HEK293 (cell line): ENCODE results near the gene STRN4.

Experiments used
- CTCF ChIA-PET: fragments of 350-600 bp; formaldehyde crosslinking; extraction: SDS; loops from one replicate; lab custom pipeline; 2021; ENCODE audit warnings: antibody characterized with exemption; lab: Yijun Ruan, JAX
- POLR2A ChIA-PET: fragments of 300-600 bp; formaldehyde crosslinking; extraction: SDS; loops from one replicate; lab custom pipeline; 2020; ENCODE audit warnings: antibody characterized with exemption, inconsistent platforms; lab: Yijun Ruan, JAX
- H3K27ac ChIP-seq: fragments of 200-500 bp; sonication (Bioruptor generic); 2 replicates; pipeline ENCODE4 v1.5.1; 2014; ENCODE audit warnings: low read depth, low read length, control low read depth, inconsistent platforms; ENCODE audit errors: extremely low read depth
- H3K36me3 ChIP-seq, 2 experiments: fragments of 200-500 bp in 1 of 2; sonication (Bioruptor generic) in 1 of 2; 1 replicate in 1 of 2; 2 replicates in 1 of 2; pipeline ENCODE4 v1.5.1; 2014 to 2017; ENCODE audit warnings: inconsistent platforms in 2 of 2, low read length in 2 of 2; ENCODE audit not compliant: control insufficient read depth in 2 of 2, insufficient read depth in 1 of 2
- H3K4me1 ChIP-seq: fragments of 200-500 bp; sonication (Bioruptor generic); 2 replicates; pipeline ENCODE4 v1.5.1; 2014; ENCODE audit warnings: mild to moderate bottlenecking, low read length, inconsistent platforms; ENCODE audit not compliant: control insufficient read depth, insufficient read depth
- H3K4me3 ChIP-seq: 2 replicates; pipeline ENCODE4 v1.5.1; 2011; ENCODE audit warnings: low read depth, mild to moderate bottlenecking, control low read depth, low read length, moderate library complexity
- H3K9me3 ChIP-seq: fragments of 200-500 bp; sonication (Bioruptor generic); 2 replicates; pipeline ENCODE4 v1.5.1; 2014; ENCODE audit warnings: low read depth, low read length, inconsistent platforms; ENCODE audit not compliant: control insufficient read depth, insufficient read depth
- BCL11B ChIP-seq: fragments of 450-650 bp; formaldehyde crosslinking; IDR thresholded peaks from 2 replicates; pipeline ENCODE4 v1.5.1; 2016; ENCODE audit warnings: low read depth, missing biosample characterization, missing genetic modification characterization
- FEZF1 ChIP-seq: fragments of 450-650 bp; formaldehyde crosslinking; IDR thresholded peaks from 2 replicates; pipeline ENCODE4 v1.5.1; 2016; ENCODE audit warnings: missing biosample characterization, missing genetic modification characterization
- ZBTB20 ChIP-seq: fragments of 450-650 bp; formaldehyde crosslinking; IDR thresholded peaks from 2 replicates; pipeline ENCODE4 v1.5.1; 2016; ENCODE audit warnings: missing biosample characterization, missing genetic modification characterization
- ZFHX2 ChIP-seq: fragments of 450-650 bp; formaldehyde crosslinking; conservative IDR thresholded peaks from 2 replicates; pipeline ENCODE4 v1.5.1; 2016; ENCODE audit warnings: missing biosample characterization, missing genetic modification characterization
- ZFP37 ChIP-seq: fragments of 450-650 bp; formaldehyde crosslinking; IDR thresholded peaks from 2 replicates; pipeline ENCODE4 v1.5.1; 2016; ENCODE audit warnings: missing biosample characterization, missing genetic modification characterization
- ZFP69B ChIP-seq: fragments of 450-650 bp; formaldehyde crosslinking; IDR thresholded peaks from 2 replicates; pipeline ENCODE4 v1.5.1; 2016; ENCODE audit warnings: missing biosample characterization, missing genetic modification characterization
- ZNF112 ChIP-seq: fragments of 450-650 bp; formaldehyde crosslinking; IDR thresholded peaks from 2 replicates; pipeline ENCODE4 v1.5.0; 2017; ENCODE audit warnings: missing biosample characterization, missing genetic modification characterization
- ZNF133 ChIP-seq: fragments of 450-650 bp; formaldehyde crosslinking; IDR thresholded peaks from 2 replicates; pipeline ENCODE4 v1.5.1; 2016; ENCODE audit warnings: missing biosample characterization, missing genetic modification characterization
- ZNF174 ChIP-seq: fragments of 450-650 bp; formaldehyde crosslinking; IDR thresholded peaks from 2 replicates; pipeline ENCODE4 v1.5.0; 2017; ENCODE audit warnings: missing biosample characterization, mild to moderate bottlenecking, missing genetic modification characterization
- ZNF354C ChIP-seq: fragments of 450-650 bp; formaldehyde crosslinking; IDR thresholded peaks from 2 replicates; pipeline ENCODE4 v1.5.1; 2016; ENCODE audit warnings: missing biosample characterization, missing genetic modification characterization, low read depth, borderline replicate concordance
- ZNF404 ChIP-seq: fragments of 450-650 bp; formaldehyde crosslinking; IDR thresholded peaks from 2 replicates; pipeline ENCODE4 v1.5.1; 2017; ENCODE audit warnings: missing biosample characterization, missing genetic modification characterization
- ZNF416 ChIP-seq: fragments of 450-650 bp; formaldehyde crosslinking; IDR thresholded peaks from 2 replicates; pipeline ENCODE4 v1.5.1; 2016; ENCODE audit warnings: missing biosample characterization, missing genetic modification characterization
- ZNF585B ChIP-seq: fragments of 450-650 bp; formaldehyde crosslinking; IDR thresholded peaks from 2 replicates; pipeline ENCODE4 v1.5.1; 2016; ENCODE audit warnings: missing biosample characterization, missing genetic modification characterization
- ZNF629 ChIP-seq: fragments of 450-650 bp; formaldehyde crosslinking; IDR thresholded peaks from 2 replicates; pipeline ENCODE4 v1.5.1; 2017; ENCODE audit warnings: missing biosample characterization, missing genetic modification characterization
- ZNF654 ChIP-seq: fragments of 450-650 bp; formaldehyde crosslinking; IDR thresholded peaks from 2 replicates; pipeline ENCODE4 v1.5.1; 2016; ENCODE audit warnings: low read depth, missing biosample characterization, missing genetic modification characterization
- ZNF76 ChIP-seq: fragments of 450-650 bp; formaldehyde crosslinking; IDR thresholded peaks from 2 replicates; pipeline ENCODE4; 2016; ENCODE audit warnings: low read depth, missing biosample characterization, missing genetic modification characterization, borderline replicate concordance
- ZNF776 ChIP-seq: fragments of 450-650 bp; formaldehyde crosslinking; IDR thresholded peaks from 2 replicates; pipeline ENCODE4 v1.5.0; 2017; ENCODE audit warnings: missing biosample characterization, missing genetic modification characterization, borderline replicate concordance
- ZNF830 ChIP-seq: fragments of 450-650 bp; IDR thresholded peaks from 2 replicates; pipeline ENCODE4 v1.5.0; 2018; ENCODE audit warnings: missing biosample characterization, missing genetic modification characterization, low read depth, mild to moderate bottlenecking, moderate library complexity
- TF ChIP-seq, protein P1 (sequence below): fragments of 450-650 bp; formaldehyde crosslinking; IDR thresholded peaks from 2 replicates; pipeline ENCODE4 v1.5.0; 2017; ENCODE audit warnings: missing biosample characterization, missing genetic modification characterization, borderline replicate concordance
- TF ChIP-seq, protein P2 (sequence below): fragments of 450-650 bp; formaldehyde crosslinking; IDR thresholded peaks from 2 replicates; pipeline ENCODE4 v1.5.1; 2016; ENCODE audit warnings: missing biosample characterization, missing genetic modification characterization
- TF ChIP-seq, protein P3 (sequence below): fragments of 450-650 bp; formaldehyde crosslinking; IDR thresholded peaks from 2 replicates; pipeline ENCODE4 v1.5.1; 2016; ENCODE audit warnings: missing biosample characterization, missing genetic modification characterization
- TF ChIP-seq, protein P4 (sequence below): IDR thresholded peaks from 2 replicates; pipeline ENCODE4 v1.6.1; 2011; ENCODE audit warnings: mild to moderate bottlenecking, low read depth, low read length, borderline replicate concordance
- TF ChIP-seq, protein P5 (sequence below): fragments of 450-650 bp; formaldehyde crosslinking; IDR thresholded peaks from 2 replicates; pipeline ENCODE4 v1.5.1; 2016; ENCODE audit warnings: missing biosample characterization, missing genetic modification characterization
- TF ChIP-seq, protein P6 (sequence below): fragments of 450-650 bp; formaldehyde crosslinking; IDR thresholded peaks from 2 replicates; pipeline ENCODE4 v1.5.1; 2016; ENCODE audit warnings: missing biosample characterization, missing genetic modification characterization
- TF ChIP-seq, protein P7 (sequence below): fragments of 450-650 bp; formaldehyde crosslinking; IDR thresholded peaks from 2 replicates; pipeline ENCODE4 v1.5.1; 2016; ENCODE audit warnings: missing biosample characterization, missing genetic modification characterization

STRN4 gene

DNA sequence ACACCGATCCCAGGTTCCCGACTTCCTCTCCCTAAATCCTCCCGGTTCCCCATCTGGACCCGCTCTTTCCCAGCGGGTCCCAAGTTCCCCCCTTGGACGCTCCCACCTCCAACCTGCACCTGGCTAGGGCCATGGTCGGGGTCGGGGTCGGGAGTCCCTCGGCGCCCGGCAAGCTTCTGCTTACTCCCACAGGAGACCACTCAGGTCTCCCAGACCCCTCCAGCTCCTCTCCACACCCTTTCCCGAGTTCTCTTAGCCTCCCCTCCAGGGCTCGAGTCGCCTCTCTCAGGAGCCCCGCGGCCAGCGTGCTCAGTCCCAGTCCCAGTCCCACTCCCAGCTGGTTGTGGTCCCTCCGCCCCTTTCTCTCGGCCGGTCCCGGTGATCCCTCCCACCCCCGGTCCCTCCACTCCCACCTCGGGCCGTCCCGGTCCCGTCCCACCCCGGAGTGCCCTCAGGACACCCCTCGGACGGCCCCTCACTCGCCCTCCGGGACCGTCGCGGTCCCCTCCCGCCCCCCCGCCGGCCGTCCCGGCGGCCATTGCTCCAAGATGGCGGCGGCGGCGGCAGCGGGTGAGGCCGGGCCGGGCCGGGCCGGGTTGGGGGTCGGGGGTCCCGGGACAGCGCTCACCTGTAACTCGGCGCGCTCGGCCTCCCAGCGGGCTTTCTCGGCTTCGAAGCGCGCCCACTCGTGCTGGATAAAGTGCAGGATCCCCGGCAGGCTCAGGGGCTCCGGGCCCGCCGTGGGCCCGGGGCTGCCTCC lies 549 bp downstream of the STRN4 start, which contains the start of gene FKRP:
Gene FKRP (plus strand): TSS at position 537 of the 760 bp plus-strand sequence. CDS start 9,394 bp downstream, outside the sequence.
- CTCF ChIA-PET: interaction anchor here (0.6 to 2.4 kb wide), 7 partner anchors 17 to 175 kb away, joined by 3 to 11 read pairs (median 3); no protein-coding TSS in a partner anchor
- POLR2A ChIA-PET: interaction anchor here (0.6 to 2.2 kb wide), 5 partner anchors 43 to 374 kb away, joined by 3 to 6 read pairs (median 5); partner anchors contain the start of genes AP2S1, CALM3 and SLC1A5
- Histone ChIP-seq H3K27ac (peak within 1 kb of the TSS; percentile 99), H3K36me3 (peaks cover 26 to 38% of the 10 kb centered on the region in 2 experiments; a peak in 2 of 3 replicates), H3K4me3 (peak within 1 kb of the TSS; percentile 70), H3K9me3 (no peaks in the 10 kb centered on the region), H3K4me1 (peaks cover 6% of the 10 kb centered on the region)
- TF ChIP-seq ZNF776 (tag by site-specific recombination): no peak
- peak; percentile 25; the same call in 1 of the 2 replicates for TF ChIP-seq BCL11B (tag by site-specific recombination)
- TF ChIP-seq, protein P1, sequence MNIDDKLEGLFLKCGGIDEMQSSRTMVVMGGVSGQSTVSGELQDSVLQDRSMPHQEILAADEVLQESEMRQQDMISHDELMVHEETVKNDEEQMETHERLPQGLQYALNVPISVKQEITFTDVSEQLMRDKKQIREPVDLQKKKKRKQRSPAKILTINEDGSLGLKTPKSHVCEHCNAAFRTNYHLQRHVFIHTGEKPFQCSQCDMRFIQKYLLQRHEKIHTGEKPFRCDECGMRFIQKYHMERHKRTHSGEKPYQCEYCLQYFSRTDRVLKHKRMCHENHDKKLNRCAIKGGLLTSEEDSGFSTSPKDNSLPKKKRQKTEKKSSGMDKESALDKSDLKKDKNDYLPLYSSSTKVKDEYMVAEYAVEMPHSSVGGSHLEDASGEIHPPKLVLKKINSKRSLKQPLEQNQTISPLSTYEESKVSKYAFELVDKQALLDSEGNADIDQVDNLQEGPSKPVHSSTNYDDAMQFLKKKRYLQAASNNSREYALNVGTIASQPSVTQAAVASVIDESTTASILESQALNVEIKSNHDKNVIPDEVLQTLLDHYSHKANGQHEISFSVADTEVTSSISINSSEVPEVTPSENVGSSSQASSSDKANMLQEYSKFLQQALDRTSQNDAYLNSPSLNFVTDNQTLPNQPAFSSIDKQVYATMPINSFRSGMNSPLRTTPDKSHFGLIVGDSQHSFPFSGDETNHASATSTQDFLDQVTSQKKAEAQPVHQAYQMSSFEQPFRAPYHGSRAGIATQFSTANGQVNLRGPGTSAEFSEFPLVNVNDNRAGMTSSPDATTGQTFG (tag by site-specific recombination): no peak
- TF ChIP-seq, protein P2, sequence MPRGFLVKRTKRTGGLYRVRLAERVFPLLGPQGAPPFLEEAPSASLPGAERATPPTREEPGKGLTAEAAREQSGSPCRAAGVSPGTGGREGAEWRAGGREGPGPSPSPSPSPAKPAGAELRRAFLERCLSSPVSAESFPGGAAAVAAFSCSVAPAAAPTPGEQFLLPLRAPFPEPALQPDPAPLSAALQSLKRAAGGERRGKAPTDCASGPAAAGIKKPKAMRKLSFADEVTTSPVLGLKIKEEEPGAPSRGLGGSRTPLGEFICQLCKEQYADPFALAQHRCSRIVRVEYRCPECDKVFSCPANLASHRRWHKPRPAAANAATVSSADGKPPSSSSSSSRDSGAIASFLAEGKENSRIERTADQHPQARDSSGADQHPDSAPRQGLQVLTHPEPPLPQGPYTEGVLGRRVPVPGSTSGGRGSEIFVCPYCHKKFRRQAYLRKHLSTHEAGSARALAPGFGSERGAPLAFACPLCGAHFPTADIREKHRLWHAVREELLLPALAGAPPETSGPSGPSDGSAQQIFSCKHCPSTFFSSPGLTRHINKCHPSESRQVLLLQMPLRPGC (tag by site-specific recombination): no peak
- no peak for TF ChIP-seq ZNF174 (tag by site-specific recombination)
- TF ChIP-seq FEZF1 (tag by site-specific recombination): no peak
- TF ChIP-seq ZNF133 (tag by site-specific recombination): no peak
- TF ChIP-seq, protein P3, sequence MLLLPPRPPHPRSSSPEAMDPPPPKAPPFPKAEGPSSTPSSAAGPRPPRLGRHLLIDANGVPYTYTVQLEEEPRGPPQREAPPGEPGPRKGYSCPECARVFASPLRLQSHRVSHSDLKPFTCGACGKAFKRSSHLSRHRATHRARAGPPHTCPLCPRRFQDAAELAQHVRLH (tag by site-specific recombination): no peak
- TF ChIP-seq ZNF830: no peak
- TF ChIP-seq ZNF629 (tag by site-specific recombination): no peak
- TF ChIP-seq ZBTB20 (tag by site-specific recombination): peak; percentile 42; the same call in 1 of the 2 replicates
- TF ChIP-seq, protein P4, sequence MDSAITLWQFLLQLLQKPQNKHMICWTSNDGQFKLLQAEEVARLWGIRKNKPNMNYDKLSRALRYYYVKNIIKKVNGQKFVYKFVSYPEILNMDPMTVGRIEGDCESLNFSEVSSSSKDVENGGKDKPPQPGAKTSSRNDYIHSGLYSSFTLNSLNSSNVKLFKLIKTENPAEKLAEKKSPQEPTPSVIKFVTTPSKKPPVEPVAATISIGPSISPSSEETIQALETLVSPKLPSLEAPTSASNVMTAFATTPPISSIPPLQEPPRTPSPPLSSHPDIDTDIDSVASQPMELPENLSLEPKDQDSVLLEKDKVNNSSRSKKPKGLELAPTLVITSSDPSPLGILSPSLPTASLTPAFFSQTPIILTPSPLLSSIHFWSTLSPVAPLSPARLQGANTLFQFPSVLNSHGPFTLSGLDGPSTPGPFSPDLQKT: no peak
- peak; percentile 84 for TF ChIP-seq ZNF76 (tag by site-specific recombination)
- no peak for TF ChIP-seq ZNF354C (tag by site-specific recombination)
- TF ChIP-seq ZNF654 (tag by site-specific recombination): no peak
- TF ChIP-seq ZFP69B (tag by site-specific recombination): no peak
- no peak for TF ChIP-seq ZFHX2 (tag by site-specific recombination)
- no peak for TF ChIP-seq ZNF585B (tag by site-specific recombination)
- TF ChIP-seq, protein P5, sequence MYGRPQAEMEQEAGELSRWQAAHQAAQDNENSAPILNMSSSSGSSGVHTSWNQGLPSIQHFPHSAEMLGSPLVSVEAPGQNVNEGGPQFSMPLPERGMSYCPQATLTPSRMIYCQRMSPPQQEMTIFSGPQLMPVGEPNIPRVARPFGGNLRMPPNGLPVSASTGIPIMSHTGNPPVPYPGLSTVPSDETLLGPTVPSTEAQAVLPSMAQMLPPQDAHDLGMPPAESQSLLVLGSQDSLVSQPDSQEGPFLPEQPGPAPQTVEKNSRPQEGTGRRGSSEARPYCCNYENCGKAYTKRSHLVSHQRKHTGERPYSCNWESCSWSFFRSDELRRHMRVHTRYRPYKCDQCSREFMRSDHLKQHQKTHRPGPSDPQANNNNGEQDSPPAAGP (tag by site-specific recombination): no peak
- TF ChIP-seq ZNF416 (tag by site-specific recombination): no peak
- TF ChIP-seq, protein P6, sequence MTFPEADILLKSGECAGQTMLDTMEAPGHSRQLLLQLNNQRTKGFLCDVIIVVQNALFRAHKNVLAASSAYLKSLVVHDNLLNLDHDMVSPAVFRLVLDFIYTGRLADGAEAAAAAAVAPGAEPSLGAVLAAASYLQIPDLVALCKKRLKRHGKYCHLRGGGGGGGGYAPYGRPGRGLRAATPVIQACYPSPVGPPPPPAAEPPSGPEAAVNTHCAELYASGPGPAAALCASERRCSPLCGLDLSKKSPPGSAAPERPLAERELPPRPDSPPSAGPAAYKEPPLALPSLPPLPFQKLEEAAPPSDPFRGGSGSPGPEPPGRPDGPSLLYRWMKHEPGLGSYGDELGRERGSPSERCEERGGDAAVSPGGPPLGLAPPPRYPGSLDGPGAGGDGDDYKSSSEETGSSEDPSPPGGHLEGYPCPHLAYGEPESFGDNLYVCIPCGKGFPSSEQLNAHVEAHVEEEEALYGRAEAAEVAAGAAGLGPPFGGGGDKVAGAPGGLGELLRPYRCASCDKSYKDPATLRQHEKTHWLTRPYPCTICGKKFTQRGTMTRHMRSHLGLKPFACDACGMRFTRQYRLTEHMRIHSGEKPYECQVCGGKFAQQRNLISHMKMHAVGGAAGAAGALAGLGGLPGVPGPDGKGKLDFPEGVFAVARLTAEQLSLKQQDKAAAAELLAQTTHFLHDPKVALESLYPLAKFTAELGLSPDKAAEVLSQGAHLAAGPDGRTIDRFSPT (tag by site-specific recombination): no peak
- TF ChIP-seq ZNF112: no peak
- TF ChIP-seq ZFP37 (tag by site-specific recombination): no peak
- no peak for TF ChIP-seq ZNF404 (tag by site-specific recombination)
- TF ChIP-seq, protein P7, sequence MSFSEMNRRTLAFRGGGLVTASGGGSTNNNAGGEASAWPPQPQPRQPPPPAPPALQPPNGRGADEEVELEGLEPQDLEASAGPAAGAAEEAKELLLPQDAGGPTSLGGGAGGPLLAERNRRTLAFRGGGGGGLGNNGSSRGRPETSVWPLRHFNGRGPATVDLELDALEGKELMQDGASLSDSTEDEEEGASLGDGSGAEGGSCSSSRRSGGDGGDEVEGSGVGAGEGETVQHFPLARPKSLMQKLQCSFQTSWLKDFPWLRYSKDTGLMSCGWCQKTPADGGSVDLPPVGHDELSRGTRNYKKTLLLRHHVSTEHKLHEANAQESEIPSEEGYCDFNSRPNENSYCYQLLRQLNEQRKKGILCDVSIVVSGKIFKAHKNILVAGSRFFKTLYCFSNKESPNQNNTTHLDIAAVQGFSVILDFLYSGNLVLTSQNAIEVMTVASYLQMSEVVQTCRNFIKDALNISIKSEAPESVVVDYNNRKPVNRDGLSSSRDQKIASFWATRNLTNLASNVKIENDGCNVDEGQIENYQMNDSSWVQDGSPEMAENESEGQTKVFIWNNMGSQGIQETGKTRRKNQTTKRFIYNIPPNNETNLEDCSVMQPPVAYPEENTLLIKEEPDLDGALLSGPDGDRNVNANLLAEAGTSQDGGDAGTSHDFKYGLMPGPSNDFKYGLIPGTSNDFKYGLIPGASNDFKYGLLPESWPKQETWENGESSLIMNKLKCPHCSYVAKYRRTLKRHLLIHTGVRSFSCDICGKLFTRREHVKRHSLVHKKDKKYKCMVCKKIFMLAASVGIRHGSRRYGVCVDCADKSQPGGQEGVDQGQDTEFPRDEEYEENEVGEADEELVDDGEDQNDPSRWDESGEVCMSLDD (tag by site-specific recombination): no peak; the same call in 1 of the 2 replicates
